ENCODE results near the gene PRKG1.

PRKG1 gene

DNA sequence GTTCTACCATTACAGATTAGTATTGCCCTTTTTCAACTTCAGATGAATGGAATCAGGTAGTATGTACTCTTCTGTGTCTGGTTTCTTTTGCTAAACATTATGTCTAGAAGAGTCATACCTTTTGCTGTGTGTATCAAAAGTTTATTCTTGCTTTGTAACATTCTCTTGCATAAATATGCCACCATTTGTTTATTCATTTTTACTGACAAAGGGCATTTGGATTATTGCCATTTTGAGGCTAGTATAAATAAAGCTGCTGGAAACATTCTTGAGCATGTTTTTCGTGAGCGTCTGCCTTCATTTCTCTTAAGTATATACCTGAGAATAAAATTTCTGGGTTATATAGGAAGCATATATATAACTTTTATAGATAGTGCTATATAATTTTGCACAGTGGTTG is 746.8 kb downstream of the PRKG1 start:
- no peak for DNase-seq (ENCODE audit: low spot score)

DNA sequence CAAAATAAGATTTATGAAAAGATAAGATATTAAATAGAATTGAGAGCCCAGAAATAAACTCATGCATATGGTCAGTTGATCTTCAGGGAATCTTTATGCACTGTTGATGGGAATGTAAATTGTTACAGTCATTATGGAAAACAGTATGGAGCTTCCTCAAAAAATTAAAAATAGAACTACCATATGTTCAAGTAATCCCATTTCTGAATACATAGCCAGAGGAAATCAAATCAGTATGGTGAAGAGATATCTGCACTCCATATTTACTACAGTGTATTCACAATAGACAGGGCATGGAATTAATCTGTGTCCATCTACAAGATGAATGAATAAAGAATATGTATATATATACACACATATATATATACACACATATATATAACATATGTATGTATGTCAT is 747.5 kb downstream of the PRKG1 start:
- no peak for DNase-seq (ENCODE audit: low spot score)

DNA sequence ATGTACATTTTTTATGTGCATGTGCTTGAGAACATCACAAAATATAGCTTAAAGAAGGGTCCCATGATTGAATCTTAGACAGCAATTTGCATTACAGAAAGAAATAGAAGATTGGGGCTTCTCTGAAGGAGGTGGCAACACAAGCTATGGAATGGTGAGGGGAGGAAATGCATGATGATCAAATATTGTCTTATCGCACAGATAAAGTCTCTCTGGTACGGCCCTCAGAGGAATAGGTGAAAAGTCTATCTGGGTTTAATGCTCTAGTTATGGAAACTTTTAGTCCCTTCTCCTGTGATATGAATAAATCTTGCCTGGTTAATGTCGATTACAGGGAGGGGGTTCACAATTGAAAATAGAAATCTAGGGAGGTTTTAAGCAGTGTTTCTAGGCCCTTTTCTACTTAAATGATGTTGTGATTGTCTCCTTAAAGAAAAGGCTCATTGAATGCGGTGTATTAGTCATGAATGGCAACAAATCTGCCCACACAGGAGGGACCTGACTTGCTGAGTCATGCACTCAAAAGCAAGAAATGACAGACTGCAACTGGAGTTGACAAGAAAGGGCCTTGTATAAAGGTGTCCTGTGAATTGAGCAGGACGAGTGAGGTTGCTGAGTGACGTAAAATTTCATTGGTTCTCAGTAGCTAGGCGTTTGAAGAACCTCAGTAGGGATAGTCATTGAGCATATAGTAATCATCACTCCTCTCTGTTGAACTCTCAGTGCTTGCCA is 758.5 kb downstream of the PRKG1 start:
- DNase-seq (ENCODE audit: low spot score): peak; percentile 68

DNA sequence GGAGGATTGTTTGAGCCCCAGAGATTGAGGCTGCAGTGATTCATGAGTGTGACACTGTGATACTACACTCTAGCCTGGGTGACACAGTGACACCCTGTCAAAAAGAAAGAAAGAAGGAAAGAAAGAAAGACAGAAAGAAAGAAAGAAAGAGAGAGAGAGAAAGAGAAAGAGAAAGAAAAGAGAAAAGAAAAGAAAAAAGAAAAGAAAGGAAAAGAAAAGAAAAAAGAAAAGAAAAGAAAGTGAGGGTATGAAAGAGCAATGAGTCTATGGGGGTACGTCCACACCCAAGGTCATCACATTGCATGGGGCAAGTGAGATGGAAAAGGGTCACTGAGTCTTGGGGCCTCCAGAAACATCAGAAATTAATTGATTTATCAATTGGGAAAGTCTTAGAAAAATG is 760.3 kb downstream of the PRKG1 start:
- DNase-seq (ENCODE audit: low spot score): no peak

DNA sequence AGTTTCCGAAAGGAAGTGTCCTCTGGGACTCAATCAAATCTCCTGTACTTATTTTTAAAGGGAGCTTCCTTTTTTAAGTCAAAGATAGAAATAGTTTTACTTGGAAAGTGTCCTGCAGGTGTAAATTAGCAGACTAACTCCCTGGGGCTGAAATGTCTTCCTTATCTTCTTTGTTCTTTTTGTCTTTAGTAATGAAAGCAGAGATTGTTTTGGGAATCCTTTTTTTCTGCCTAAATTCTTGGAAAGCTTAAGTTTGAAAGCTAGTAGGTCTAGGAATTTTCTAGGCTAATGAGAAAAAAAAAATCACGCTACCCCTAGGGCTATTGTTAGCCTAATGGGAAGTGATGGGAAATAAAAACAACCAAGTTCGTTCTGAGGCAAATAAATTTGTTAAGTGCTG is 764.2 kb downstream of the PRKG1 start:
- DNase-seq (ENCODE audit: low spot score): no peak

DNA sequence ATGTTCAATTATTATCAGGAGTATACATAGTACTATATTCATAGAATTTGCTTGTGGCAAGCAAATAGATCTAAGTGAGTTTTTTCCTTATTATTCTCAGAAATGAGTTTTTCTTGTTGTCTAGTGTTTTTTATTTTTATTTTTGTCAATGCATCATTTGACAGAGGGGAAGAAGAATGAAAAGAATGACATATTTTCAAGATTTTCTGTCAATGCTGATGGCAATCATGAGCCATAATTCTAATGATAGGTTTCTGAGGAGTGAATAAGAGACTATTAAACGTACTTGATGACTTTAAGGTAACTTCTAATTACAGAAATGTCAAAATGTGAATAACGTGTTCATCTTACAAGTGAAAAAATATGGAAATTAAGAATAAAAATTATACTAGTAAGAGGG is 769.7 kb downstream of the PRKG1 start:
- DNase-seq (ENCODE audit: low spot score): no peak

DNA sequence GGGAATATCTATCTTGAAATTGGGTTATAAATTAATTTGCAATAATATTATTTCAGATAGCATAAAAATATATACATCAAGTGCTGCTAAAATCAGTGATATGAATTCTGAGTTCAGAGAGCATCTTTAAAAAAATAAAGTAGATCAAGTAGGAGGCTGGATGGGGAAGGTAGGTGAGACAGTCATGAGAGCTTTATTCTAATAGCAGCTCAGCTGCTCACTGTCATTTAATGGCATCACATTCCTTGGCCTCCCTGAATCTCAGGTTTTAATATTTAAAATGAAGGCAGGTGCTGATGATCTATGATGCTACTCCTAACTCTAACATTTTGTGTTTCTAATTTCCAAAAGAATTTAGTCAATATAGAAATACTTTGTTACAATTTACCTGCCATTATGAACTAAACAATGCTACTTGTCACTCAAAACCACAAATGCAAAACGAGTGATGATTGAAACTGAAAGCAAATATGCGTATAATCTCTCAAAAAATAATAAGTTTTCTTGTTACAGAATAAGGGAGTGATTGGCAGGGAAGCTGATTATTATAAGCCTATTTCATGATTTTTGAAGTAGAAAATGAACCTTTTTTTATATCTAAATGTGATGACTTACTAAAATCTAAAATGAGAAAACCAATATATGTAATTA is 772.7 kb downstream of the PRKG1 start:
- DNase-seq (ENCODE audit: low spot score): no peak

DNA sequence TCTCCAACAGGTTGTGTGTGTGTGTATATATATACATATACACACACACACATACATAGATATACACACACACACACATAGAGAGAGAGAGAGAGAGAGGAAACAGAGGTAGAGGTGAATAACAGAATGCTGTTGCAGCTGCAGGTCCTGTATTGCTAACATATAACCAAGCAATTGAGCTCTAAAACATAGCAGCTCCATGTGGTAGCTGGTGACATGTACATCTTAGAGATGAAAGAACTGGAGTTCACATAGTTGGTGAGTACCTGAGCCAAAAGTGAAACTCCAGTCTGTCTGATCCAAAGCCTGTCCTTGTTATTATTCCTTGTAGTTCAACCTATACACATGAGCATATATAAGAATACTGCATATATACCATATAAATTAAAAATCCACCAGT is 778.0 kb downstream of the PRKG1 start:
- no peak for DNase-seq (ENCODE audit: low spot score)

DNA sequence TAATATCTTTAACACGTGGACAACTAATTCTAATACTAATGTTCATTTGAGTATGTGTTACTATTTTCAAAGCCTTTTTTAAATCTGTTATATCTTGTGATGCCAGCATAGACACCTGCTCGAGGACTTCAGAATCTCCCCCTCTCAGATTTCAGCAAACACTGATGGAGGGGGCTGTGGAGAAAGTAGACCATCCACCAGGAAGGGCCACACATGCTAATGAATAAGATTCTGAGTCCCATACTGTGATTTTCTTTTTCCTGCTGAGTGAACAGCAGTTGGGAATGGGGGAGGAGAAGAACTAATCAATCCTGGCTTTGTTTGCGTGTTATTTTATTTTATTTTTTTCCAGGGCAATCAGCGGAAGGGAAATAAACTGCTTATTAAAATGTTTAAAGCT is 783.0 kb downstream of the PRKG1 start:
- DNase-seq (ENCODE audit: low spot score): no peak

DNA sequence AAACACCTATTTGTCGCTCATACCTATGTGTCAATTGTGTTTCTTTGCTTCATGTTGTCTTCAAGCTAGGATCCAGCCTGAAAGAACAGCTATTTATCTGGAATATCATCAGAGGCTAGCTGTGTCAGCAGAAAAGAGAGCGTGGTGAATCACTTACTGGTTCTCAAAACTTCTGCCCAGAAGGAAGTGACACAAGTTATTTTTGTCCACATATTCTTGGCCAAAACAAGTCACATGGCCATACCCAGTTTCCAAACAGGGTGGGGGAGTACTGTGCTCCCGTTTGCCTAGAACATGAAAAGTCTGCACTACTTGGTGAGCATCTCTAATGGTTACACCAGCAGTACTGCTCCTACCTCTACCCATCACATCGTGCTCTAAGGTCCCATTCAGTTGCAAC is 786.0 kb downstream of the PRKG1 start:
- no peak for DNase-seq (ENCODE audit: low spot score)

DNA sequence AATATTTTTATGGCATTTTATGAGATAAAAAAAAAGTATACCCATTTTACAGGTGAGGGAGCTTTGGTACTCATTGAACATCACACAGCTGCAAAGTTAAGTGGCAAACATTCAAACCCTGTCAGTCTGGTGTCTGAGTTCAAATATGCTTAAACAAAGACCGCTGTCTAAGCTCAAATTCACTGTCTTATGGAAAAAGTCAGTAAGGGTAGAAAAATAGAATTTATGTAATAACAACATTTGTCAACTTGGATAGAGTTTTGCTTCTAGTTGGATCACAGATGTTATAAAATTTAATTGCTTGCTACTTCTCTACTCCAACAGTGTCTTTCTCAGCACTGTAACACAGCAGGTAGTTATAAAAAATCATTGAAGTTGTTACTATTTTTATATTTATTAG is 786.8 kb downstream of the PRKG1 start:
- no peak for DNase-seq (ENCODE audit: low spot score)

DNA sequence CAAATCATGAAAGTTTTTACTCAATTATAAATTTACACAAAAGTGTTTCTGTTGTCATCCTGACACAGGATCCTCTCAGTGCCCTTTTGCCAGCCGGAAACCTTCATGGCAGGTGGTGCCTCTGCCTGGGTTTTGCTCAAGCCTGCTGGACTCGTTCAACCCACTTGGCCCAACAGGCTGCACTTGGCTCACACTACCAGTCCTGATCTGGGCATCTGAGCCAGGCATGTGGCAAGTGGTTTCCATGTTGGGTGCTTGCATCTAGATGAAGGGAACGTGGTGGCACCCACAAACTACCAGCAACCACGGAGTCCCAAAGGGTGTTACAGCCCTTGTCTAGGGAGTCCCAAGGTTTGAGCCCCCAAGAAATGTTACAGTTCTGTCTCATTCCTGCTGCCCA is 787.4 kb downstream of the PRKG1 start:
- no peak for DNase-seq (ENCODE audit: low spot score)

DNA sequence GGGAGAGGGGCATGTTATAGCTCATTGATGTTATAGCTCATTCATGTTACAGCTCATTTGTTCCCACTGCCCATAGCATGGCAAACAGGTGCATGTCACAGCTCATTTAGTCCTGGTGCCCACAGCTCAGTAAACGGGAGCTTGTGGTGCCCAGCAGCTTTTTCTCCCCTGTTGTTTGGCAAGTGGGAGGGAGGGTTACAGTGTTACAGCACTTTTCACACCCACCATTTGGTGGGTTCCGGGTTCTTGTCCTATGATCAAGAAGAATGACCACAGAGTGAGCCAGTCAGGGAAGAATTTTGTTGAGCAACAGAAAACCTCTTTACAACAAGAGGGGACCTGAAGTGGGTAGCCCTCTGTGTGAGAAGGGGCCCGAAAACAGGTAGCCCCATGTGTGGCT is 787.9 kb downstream of the PRKG1 start:
- DNase-seq (ENCODE audit: low spot score): no peak

DNA sequence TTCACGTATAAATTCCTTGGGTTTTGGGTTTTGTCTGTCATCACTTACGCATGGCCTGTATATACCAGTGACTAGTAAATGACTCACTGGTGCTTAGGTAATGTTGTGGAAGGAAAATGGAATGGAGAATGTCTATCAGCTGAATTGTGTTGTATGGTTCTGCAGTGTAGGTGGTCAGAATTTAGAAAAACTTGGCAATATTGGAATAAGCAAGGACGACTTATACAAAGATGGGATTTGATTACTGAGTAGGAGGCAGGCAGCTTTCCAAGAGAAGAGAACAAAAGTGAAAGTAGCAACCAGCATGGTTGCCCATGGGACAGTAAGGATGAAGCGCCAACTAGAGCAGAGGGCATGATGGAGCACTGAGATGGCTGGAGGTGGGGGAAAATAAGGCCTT is 793.7 kb downstream of the PRKG1 start:
- DNase-seq (ENCODE audit: low spot score): no peak

DNA sequence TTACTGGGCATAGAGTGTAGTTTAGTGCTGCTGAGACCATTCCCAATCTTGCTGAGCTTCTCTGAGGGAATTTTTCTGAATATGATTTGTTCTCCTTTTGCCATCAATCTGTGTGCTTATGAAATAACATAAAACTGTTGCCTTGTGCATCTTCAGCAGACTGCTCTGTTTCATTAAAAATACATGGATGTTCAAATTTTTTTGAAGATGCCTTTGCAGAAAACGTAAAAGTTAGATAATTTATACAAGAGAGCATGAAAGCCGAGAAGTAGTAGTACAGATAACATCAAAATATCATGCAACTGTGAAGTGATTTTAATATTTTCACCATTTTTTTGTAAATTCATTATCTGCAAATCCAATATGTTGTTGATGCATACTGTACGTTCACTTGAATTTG is 799.8 kb downstream of the PRKG1 start:
- DNase-seq (ENCODE audit: low spot score): no peak

DNA sequence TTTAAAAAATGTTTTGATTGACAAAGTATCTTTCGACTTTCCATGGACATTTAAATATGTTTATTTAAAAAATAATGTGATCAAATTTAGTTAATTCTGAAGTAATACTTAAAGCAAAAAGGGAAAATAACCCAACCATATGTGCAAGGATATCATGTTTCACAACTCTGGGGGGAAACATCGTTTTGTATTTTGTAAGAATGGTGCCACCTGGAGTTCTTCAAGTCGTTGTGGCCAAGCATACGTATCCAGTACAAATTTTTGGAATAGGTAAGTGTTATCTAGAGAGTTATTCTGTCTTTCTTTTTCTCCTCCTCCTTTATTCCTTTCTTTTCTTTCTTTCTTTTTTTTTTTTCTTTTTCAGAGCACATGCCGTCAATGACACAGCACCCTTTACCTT is 801.3 kb downstream of the PRKG1 start:
- DNase-seq (ENCODE audit: low spot score): no peak

DNA sequence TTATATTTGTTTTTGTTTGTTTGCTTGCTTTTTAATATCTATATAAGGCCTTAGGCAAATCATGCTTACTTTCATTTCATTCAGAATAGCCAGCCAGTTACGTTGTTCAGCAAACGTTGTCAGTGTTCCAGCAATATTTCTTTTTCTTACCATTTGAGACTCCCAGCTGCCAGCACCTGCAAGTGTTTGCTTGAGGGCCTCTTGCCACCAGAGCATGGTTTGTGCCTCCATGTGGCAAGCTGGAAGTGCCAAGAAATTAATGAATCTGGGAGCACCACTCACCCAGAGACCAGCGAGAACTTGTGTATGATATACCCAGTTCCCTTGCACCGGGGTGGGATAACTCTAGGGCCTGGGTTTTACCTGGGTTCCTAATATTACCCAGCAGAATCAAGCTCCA is 802.2 kb downstream of the PRKG1 start:
- no peak for DNase-seq (ENCODE audit: low spot score)

DNA sequence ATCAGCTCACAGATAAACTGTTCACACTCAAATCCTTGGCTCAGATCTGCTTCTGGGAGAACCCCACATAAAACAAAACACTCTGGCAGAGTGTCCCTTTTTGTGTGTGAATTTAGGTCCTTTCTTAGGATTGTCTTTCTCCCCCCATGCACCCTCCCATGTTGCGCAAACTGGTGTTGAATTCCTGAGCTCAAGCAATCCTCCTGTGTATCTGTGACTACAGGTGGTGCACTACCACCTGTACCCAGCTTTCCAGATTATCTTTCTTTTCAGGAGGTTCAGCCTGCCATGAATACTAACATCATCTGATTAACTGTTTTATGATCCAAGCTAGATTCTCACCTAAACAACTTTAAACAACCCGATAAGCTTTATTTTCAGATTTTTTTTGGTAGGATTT is 802.7 kb downstream of the PRKG1 start:
- DNase-seq (ENCODE audit: low spot score): no peak

DNA sequence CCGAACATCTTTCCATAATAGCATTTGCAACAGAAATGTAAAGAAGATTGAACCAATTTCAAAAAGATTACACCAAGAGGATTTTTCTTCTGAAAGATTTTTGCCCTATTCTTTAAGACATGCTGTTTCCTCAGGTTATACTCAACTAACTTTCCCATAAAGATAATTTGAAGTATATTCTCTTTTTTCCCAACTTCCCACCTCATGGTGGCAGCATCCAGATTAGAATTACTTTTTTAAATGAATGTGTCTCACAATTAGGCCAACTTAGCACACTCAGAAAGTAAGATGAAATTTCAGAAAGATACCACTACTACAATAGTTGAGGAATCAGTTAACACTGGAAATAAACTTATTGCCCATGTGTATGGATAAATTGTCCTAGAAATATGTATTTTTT is 803.3 kb downstream of the PRKG1 start:
- no peak for DNase-seq (ENCODE audit: low spot score)

DNA sequence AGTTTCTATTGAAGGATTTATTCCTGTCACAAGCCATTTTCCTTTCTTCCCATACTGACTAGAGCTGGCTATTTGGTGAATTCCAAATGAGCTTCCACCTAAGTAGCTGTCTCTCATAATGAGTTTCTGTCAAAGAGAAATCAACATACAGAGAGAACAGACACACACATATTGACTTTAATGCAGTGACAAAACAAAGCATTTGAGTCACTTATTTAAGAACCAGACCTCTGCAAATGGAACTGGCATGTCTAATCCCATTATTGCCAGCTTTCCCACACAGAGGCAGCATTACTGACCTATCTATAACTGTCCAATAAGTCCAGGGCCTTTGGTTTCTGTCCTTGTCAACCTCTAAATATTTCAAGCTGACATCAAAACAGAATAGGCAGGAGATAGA is 804.4 kb downstream of the PRKG1 start:
- no peak for DNase-seq (ENCODE audit: low spot score)

DNA sequence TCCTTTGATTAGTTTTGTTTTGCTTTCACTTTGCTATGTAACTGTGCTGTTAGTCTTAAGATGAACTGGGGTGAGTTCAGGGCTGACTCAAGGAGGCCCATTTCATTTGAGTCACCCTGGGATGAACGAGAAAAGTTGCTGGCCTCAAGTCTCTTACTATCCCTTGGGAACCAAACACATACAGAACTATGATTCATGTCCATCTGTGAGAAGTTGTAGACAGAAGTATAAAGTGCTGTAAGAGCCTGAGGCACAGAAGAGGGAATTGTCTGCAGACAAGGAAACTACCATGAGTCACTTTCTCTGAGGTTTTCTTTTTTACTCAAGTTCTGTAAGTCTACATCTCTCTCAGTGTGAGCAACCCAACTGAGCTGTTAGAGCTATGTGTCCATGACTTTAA is 805.0 kb downstream of the PRKG1 start:
- no peak for DNase-seq (ENCODE audit: low spot score)

DNA sequence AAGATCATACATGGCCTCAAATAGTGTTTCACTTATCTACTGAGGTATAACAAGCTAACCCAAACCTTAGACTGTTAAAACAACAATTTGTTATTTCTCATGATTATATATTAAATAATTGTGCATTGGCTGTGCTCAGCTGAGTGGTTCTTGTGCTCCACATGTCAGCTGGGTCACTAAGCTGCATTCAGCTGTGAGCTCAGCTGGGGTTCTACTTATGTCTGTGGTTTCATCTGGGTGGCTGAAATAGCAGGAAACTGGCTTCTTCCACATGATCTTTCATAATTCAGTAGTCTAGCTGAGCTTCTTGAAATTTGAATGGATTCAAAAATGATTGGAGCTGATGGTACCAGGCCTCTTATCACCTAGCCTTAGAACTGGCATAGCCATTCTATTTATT is 806.9 kb downstream of the PRKG1 start:
- DNase-seq (ENCODE audit: low spot score): no peak

DNA sequence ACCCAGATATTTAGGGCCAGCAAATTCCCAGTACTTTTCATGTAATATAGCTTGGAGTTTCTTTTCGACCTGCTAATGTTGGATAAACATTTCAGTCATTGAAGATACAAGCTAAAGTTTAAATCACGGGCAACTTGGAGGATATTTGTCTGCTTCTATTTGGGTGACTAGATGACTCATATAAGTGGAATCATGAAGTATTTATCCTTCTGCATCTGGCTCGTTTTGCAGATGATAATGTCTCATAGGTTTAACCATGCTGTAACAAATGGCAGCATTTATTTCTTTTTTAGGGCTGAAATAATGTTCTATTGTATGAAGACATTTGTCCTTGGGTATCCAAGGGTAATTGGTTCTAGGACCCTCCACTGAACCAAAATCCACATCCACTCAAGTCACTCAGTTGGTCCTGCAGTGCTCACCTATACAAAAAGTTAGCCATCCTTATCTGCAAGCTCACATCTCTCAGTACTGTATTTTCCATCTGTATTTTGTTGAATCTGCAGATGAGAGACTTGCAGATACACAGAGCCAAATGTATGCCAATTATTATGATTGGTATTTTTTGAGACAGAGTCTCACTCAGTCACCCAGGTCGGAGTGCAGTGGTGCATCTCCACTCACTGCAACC is 812.3 kb downstream of the PRKG1 start:
- DNase-seq (ENCODE audit: low spot score): no peak

DNA sequence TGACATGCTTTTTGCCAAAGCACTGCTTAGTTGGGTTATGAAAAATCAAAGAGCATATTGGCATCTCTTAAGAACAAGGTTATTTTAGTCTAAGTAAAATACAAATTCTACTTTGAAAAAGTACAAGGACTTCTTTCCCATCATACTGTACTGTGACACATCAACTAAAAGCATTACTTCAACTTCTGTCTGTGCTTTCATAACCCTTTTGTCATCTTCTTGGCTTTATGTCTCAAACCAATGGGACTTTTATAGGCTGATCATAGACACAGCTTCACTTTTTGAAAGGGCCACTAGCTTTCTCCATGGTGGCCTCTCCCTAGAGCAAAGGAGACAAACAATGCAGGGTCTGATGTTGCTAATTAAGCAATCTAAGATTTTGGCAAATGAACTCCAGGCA is 814.0 kb downstream of the PRKG1 start:
- no peak for DNase-seq (ENCODE audit: low spot score)

All from SW480 (cell line).